ENCODE data around the gene SPOCK3. TPM values are rescaled to one million over a fixed set of nuclear protein-coding genes. Genes with fewer than 3 reads are reported as not detected.
"Not testable (repeated sequence)": the region's sequence is repeated elsewhere in the genome, so short reads cannot be mapped to it uniquely, and the experiment has no call there.

The SPOCK3 gene
- total RNA-seq (0.25 TPM), polyA plus RNA-seq (ENCODE audit: insufficient read depth, low read depth, low replicate concordance) (0.84 TPM)
- long read RNA-seq, donor 1, partial matches to known transcripts, result 0 of 4 reads
- long read RNA-seq, donor 1, other reads (novel, unspliced or antisense), result 0 of 4 reads
- long read RNA-seq, donor 2, partial matches to known transcripts, result 0 of 1 reads
- long read RNA-seq, donor 2, other reads (novel, unspliced or antisense), result 0 of 1 reads
- long read RNA-seq, donor 3, partial matches to known transcripts, result 0 of 2 reads
- long read RNA-seq, donor 3, other reads (novel, unspliced or antisense), result 0 of 2 reads
- long read RNA-seq, donor 4, partial matches to known transcripts, result 0 of 2 reads
- long read RNA-seq, donor 4, other reads (novel, unspliced or antisense), result 0 of 2 reads
- long read RNA-seq, donor 5, result 0 reads
- long read RNA-seq, donor 6, partial matches to known transcripts, result 0 of 5 reads
- long read RNA-seq, donor 6, other reads (novel, unspliced or antisense), result 0 of 5 reads
- long read RNA-seq, donor 7, result 0 reads
- long read RNA-seq, donor 8, partial matches to known transcripts, result 0 of 5 reads
- long read RNA-seq, donor 8, other reads (novel, unspliced or antisense), result 0 of 5 reads
- long read RNA-seq, donor 9, result 0 reads
- long read RNA-seq, donor 10, partial matches to known transcripts, result 0 of 2 reads
- long read RNA-seq, donor 10, other reads (novel, unspliced or antisense), result 0 of 2 reads

GRCh38 chr4:167234316-167234881 lies at the start of gene SPOCK3:
SPOCK3 (minus strand) TSS chr4:167234494.
- no peaks in the 10 kb centered on the region for H3K9me3 ChIP-seq (ENCODE audit: control insufficient read depth in 2 of 3, insufficient read depth in 1 of 3, low read length in 3 of 3)
- no peaks in the 10 kb centered on the region for H3K27me3 ChIP-seq (ENCODE audit: control insufficient read depth, insufficient read depth, low read length)
- TF ChIP-seq CTCF (IDR thresholded peaks at IDR 0.05; ENCODE audit: borderline replicate concordance, extremely low read depth, insufficient read depth), result no peak
- H3K4me3 ChIP-seq (ENCODE audit: low read length in 3 of 3), result peak within 1 kb of the TSS; percentile 28 to 76 (median 32)
- no peaks in the 10 kb centered on the region for H3K4me1 ChIP-seq (ENCODE audit: control insufficient read depth in 2 of 3, insufficient read depth in 2 of 3, low read depth in 1 of 3, low read length in 3 of 3)
- no peaks in the 10 kb centered on the region for H3K36me3 ChIP-seq (ENCODE audit: control insufficient read depth in 2 of 3, insufficient read depth in 3 of 3, low read length in 3 of 3)
- FAIRE-seq (no peak), DNase-seq (peak; percentile 73 to 89 (median 81))
- intact Hi-C loops (cut with DNase I), result no loop called here
- peak within 1 kb of the TSS in 1 of 3 donors; percentile 55 for H3K9ac ChIP-seq (ENCODE audit: low read length in 3 of 3)
- no peak within 1 kb of the TSS for H3K27ac ChIP-seq (ENCODE audit: low read depth in 2 of 2, low read length in 2 of 2)

- FAIRE-seq, result no peak
These were observed 48.0 kb upstream of the SPOCK3 start for GRCh38 chr4:167282171-167282864.

GRCh38 chr4:167281545-167281944 lies 47.3 kb upstream of the SPOCK3 start:
- H3K27ac ChIP-seq (ENCODE audit: low read depth in 2 of 2, low read length in 2 of 2); H3K36me3 ChIP-seq (ENCODE audit: control insufficient read depth in 2 of 3, insufficient read depth in 3 of 3, low read length in 3 of 3); FAIRE-seq; DNase-seq; H3K4me3 ChIP-seq (ENCODE audit: low read length in 3 of 3); H3K9ac ChIP-seq (ENCODE audit: low read length in 3 of 3); H3K27me3 ChIP-seq (ENCODE audit: control insufficient read depth, insufficient read depth, low read length); H3K4me1 ChIP-seq (ENCODE audit: control insufficient read depth in 2 of 3, insufficient read depth in 2 of 3, low read depth in 1 of 3, low read length in 3 of 3); intact Hi-C loops (cut with DNase I); H3K9me3 ChIP-seq (ENCODE audit: control insufficient read depth in 2 of 3, insufficient read depth in 1 of 3, low read length in 3 of 3): not testable (repeated sequence)

More at GRCh38 chr4:167282171-167282864, 48.0 kb upstream of the SPOCK3 start:
- no peak for TF ChIP-seq CTCF (IDR thresholded peaks at IDR 0.05; ENCODE audit: borderline replicate concordance, extremely low read depth, insufficient read depth)
- H3K4me1 ChIP-seq (ENCODE audit: control insufficient read depth in 2 of 3, insufficient read depth in 2 of 3, low read depth in 1 of 3, low read length in 3 of 3), result no peaks in the 10 kb centered on the region
- no peak for DNase-seq
- no peak overlapping the region for H3K27ac ChIP-seq (ENCODE audit: low read depth in 2 of 2, low read length in 2 of 2)
- H3K4me3 ChIP-seq (ENCODE audit: low read length in 3 of 3), result no peak overlapping the region
- no peak overlapping the region for H3K9ac ChIP-seq (ENCODE audit: low read length in 3 of 3)
- no peaks in the 10 kb centered on the region for H3K9me3 ChIP-seq (ENCODE audit: control insufficient read depth in 2 of 3, insufficient read depth in 1 of 3, low read length in 3 of 3)
- H3K36me3 ChIP-seq (ENCODE audit: control insufficient read depth in 2 of 3, insufficient read depth in 3 of 3, low read length in 3 of 3), result no peaks in the 10 kb centered on the region
- no peaks in the 10 kb centered on the region for H3K27me3 ChIP-seq (ENCODE audit: control insufficient read depth, insufficient read depth, low read length)
- intact Hi-C loops (cut with DNase I), result no loop called here

All from kidney (tissue), 22 donors.